Upper lobe of right lung (tissue), 1 donor: ENCODE measurements around the gene GHR. TPM values are rescaled to one million over a fixed set of nuclear protein-coding genes. Genes with fewer than 3 reads are reported as not detected.

Experiments used
- ATAC-seq: fragments of 200-7000 bp; cut with Tn5 transposase; one replicate; pipeline ENCODE4 v1.9.1; 2020; ENCODE audit warnings: mild to moderate bottlenecking, moderate library complexity
- DNase-seq: peaks from one replicate; pipeline ENCODE4 v3.0.0-alpha.2; 2020
- H3K27ac ChIP-seq: fragments of 200-600 bp; one replicate; pipeline ENCODE4 v1.8.0; 2022
- H3K27me3 ChIP-seq: fragments of 200-600 bp; one replicate; pipeline ENCODE4 v1.8.0; 2022; ENCODE audit warnings: mild to moderate bottlenecking
- H3K36me3 ChIP-seq: fragments of 200-600 bp; one replicate; pipeline ENCODE4 v1.8.0; 2022
- H3K4me1 ChIP-seq: fragments of 200-600 bp; one replicate; pipeline ENCODE4 v1.8.0; 2022
- H3K4me3 ChIP-seq: fragments of 200-600 bp; one replicate; pipeline ENCODE4 v1.8.0; 2022; ENCODE audit warnings: mild to moderate bottlenecking
- H3K9me3 ChIP-seq: fragments of 200-600 bp; one replicate; pipeline ENCODE4 v1.8.0; 2022
- intact Hi-C: fragments of 100-400 bp; cut with DNase I; formaldehyde crosslinking; loops from one replicate; pipeline ENCODE4 v1.11.0; 2022
- total RNA-seq: library from RNA; stranded (reverse); fragmentation: NEBNext Ultra II Directional; extraction: Animal tissue kit (Norgen Biotek cat#: 25700); gene quantifications from one replicate; pipeline ENCODE4 v1.2.1, GENCODE V29; 2021
- TF ChIP-seq, protein P1 (sequence below): fragments of 200-600 bp; IDR thresholded peaks from one replicate; pipeline ENCODE4 v1.8.0; 2022; ENCODE audit warnings: antibody characterized with exemption
- donor health status: DM: no; HTN: yes; CAD: no; lungs with severe emphysema.

Gene GHR
- total RNA-seq, 1 donor from 2014 or later, result 6.6 TPM

DNA sequence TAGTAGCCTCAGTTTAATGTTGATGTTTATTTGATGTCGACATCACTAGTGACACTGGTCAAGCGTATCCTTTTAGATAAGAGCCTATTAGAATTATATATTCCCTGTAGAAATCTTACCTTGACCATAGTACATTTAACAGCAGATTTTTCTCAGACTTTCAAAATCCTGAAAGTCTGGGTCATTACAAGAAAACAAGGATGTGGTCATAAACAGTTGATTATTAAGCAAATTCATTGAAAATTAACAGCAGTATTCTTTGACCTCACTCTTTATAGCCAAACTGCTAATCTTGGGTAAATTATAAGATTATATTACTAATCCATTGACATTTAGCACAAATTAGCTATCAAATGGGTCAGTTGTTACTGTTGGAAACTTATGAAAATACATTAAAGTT lies 83.4 kb downstream of the GHR start:
- ATAC-seq (no peak), DNase-seq (no peak)
- Histone ChIP-seq H3K36me3 (no peaks in the 10 kb centered on the region), H3K4me3 (no peak overlapping the region), H3K9me3 (no peaks in the 10 kb centered on the region), H3K27ac (no peak overlapping the region), H3K4me1 (no peaks in the 10 kb centered on the region), H3K27me3 (no peaks in the 10 kb centered on the region)
- TF ChIP-seq, protein P1, sequence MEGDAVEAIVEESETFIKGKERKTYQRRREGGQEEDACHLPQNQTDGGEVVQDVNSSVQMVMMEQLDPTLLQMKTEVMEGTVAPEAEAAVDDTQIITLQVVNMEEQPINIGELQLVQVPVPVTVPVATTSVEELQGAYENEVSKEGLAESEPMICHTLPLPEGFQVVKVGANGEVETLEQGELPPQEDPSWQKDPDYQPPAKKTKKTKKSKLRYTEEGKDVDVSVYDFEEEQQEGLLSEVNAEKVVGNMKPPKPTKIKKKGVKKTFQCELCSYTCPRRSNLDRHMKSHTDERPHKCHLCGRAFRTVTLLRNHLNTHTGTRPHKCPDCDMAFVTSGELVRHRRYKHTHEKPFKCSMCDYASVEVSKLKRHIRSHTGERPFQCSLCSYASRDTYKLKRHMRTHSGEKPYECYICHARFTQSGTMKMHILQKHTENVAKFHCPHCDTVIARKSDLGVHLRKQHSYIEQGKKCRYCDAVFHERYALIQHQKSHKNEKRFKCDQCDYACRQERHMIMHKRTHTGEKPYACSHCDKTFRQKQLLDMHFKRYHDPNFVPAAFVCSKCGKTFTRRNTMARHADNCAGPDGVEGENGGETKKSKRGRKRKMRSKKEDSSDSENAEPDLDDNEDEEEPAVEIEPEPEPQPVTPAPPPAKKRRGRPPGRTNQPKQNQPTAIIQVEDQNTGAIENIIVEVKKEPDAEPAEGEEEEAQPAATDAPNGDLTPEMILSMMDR, result no peak
- intact Hi-C loops, result no loop called here

DNA sequence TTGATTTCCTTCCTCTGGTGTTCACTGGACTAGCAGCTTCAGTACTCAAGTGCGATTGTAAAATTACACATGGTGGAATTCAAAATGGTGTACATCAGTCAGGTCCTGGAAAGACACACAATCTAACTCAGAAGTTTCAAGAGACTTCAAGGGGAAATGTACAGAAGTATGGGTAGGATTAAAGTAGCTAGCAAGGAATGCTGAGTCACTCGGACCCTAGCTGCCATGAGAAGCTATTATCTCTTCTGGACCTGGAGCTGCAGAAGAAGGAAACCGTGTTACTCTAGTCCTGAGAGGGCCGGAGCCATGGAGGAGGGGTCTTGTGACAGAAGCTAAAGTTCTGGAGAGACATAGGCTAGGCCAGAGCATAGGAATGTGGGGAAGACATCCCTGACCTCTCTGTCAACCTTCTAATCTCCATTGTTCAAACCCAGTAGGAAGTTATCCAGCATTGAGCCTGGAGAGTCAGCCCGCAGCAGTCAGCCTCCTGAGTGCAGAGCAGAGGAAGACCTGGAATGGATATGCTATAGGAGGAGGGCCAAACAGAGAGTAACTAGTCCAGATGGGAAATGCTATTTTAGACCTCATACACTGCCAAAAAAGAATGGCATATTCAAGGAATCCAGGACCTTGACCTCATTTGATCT lies 84.3 kb downstream of the GHR start:
- ATAC-seq (no peak), DNase-seq (no peak)
- TF ChIP-seq, protein P1, result no peak
- H3K4me3 ChIP-seq, result no peak overlapping the region
- H3K4me1 ChIP-seq, result no peaks in the 10 kb centered on the region
- intact Hi-C loops, result no loop called here
- H3K36me3 ChIP-seq, result no peaks in the 10 kb centered on the region
- no peaks in the 10 kb centered on the region for H3K27me3 ChIP-seq
- H3K9me3 ChIP-seq, result no peaks in the 10 kb centered on the region
- no peak overlapping the region for H3K27ac ChIP-seq

DNA sequence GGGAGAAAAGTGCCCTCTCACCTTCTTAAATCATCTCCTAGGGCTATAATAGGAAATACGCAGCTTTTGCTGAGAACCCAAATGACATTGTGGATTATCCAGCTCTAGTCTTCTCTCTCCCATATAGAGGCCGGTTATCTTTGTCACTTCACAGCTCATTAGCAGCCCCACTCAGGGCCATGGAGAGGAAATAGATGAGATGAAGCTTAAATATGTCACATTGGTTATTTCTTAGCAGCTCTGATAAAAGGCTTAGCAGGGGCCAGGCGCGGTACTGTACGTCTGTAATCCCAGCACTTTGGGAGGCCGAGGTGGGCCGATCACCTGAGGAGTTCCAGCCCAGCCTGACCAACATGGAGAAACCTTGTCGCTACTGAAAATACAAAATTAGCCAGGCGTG lies 90.0 kb downstream of the GHR start:
- TF ChIP-seq, protein P1, result no peak
- no peaks in the 10 kb centered on the region for H3K4me1 ChIP-seq
- no peaks in the 10 kb centered on the region for H3K27me3 ChIP-seq
- intact Hi-C loops, result no loop called here
- no peak for ATAC-seq
- no peak overlapping the region for H3K27ac ChIP-seq
- no peak for DNase-seq
- H3K4me3 ChIP-seq, result no peak overlapping the region
- H3K36me3 ChIP-seq, result no peaks in the 10 kb centered on the region
- H3K9me3 ChIP-seq, result no peaks in the 10 kb centered on the region

DNA sequence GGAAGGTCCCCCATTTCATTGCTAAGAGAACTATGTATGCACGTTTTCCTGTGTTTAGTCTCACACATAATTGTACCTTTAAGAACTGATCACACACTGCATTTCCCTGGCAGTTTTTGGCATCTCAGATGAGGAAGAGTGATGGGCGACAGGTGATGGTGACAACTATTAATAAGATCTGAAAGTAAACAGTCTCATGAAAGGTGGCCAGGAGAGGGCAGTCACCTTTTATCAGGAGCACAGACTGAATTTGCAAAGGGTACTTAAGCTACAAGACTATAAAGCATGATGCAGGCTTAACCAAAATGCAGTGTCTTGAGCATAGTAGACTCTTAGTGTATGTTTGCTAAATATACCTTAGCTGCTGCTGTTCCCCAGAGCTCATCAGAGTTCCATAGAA lies 91.5 kb downstream of the GHR start:
- ATAC-seq (no peak), DNase-seq (no peak)
- H3K4me1 ChIP-seq, result no peaks in the 10 kb centered on the region
- intact Hi-C loops, result no loop called here
- H3K9me3 ChIP-seq, result no peaks in the 10 kb centered on the region
- no peaks in the 10 kb centered on the region for H3K27me3 ChIP-seq
- no peak overlapping the region for H3K27ac ChIP-seq
- H3K36me3 ChIP-seq, result no peaks in the 10 kb centered on the region
- no peak overlapping the region for H3K4me3 ChIP-seq
- TF ChIP-seq, protein P1, result peak; percentile 10

DNA sequence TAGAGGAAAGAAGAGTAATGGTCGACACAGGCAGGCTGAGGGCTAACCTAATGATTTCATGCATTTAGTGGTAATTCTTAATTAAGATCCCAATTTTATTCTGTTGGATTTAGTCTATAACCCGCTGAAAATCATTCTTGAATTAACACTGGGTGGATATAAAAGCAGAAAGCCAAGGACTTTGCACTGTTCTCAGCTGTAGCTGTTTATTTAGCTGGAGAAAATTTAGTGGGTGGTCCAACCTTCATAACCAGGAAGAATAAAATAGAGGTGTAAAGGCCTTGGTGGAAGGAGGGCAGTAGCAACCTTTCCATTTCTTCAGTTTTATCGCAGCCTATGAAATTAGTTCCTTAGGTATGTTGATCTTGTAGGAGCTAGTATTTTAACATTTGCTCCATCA lies 92.3 kb downstream of the GHR start:
- DNase-seq (no peak), ATAC-seq (no peak)
- Histone ChIP-seq H3K4me3 (no peak overlapping the region), H3K36me3 (no peaks in the 10 kb centered on the region), H3K27ac (no peak overlapping the region), H3K4me1 (no peaks in the 10 kb centered on the region), H3K9me3 (no peaks in the 10 kb centered on the region), H3K27me3 (no peaks in the 10 kb centered on the region)
- TF ChIP-seq, protein P1, result no peak
- intact Hi-C loops, result no loop called here
